ENCODE data around the gene CD63.

DNA sequence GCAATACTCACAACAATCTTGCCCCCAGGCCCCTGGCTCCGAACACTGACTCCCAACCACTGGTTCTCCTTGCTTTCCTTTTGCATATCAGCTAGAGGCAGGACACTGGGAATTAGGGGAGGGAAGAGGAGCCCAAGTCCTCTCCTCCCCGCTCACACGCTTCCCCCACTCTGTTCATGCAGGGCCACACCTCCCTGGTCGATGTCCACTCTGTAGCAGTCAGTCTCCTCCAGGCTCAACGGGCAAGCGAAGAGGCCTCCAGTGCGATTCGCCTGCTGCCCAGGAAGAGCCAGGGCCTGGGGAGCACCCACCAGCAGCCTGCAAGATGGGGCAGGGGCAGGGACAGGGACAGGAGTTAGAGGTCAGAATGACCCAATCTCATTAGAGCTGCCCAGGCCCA lies 25.9 kb downstream of the CD63 start:
- TF ChIP-seq POLR2A (IDR thresholded peaks at IDR 0.05): no peak
- TF ChIP-seq, protein P1, sequence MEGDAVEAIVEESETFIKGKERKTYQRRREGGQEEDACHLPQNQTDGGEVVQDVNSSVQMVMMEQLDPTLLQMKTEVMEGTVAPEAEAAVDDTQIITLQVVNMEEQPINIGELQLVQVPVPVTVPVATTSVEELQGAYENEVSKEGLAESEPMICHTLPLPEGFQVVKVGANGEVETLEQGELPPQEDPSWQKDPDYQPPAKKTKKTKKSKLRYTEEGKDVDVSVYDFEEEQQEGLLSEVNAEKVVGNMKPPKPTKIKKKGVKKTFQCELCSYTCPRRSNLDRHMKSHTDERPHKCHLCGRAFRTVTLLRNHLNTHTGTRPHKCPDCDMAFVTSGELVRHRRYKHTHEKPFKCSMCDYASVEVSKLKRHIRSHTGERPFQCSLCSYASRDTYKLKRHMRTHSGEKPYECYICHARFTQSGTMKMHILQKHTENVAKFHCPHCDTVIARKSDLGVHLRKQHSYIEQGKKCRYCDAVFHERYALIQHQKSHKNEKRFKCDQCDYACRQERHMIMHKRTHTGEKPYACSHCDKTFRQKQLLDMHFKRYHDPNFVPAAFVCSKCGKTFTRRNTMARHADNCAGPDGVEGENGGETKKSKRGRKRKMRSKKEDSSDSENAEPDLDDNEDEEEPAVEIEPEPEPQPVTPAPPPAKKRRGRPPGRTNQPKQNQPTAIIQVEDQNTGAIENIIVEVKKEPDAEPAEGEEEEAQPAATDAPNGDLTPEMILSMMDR (IDR thresholded peaks at IDR 0.05): no peak

Data from body of pancreas (tissue), 4 donors.